HepG2 (cell line): Measurements from ENCODE around the gene LGI4. TPM values are rescaled to one million over a fixed set of nuclear protein-coding genes. Genes with fewer than 3 reads are reported as not detected.
A peak's percentile ranks its signal among the peaks of the same experiment; 100 is the strongest.

Experiments
- ATAC-seq: fragments of 200-7000 bp; cut with Tn5 transposase; 3 replicates; pipeline ENCODE4 v1.9.1; 2020; ENCODE audit warnings: mild to moderate bottlenecking, moderate library complexity
- BruUV-seq: library from RNA; stranded (reverse); fragments of 400-500 nt; replicated peaks from 2 replicates; lab custom pipeline; 2021; lab: Mats Ljungman, UMichigan
- CTCF ChIA-PET: fragments of 300-600 bp; formaldehyde crosslinking; extraction: SDS; loops from one replicate; lab custom pipeline; 2021; ENCODE audit warnings: low total read pairs, inconsistent platforms, low intra/inter-chr PET ratio; lab: Yijun Ruan, JAX
- POLR2A ChIA-PET: fragments of 350-600 bp; sonication (Branson Sonifier 250); formaldehyde crosslinking; loops from one replicate; lab custom pipeline; 2020; ENCODE audit warnings: antibody characterized with exemption, inconsistent platforms; lab: Yijun Ruan, JAX
- DNase-seq: peaks from one replicate; pipeline ENCODE4 v3.0.0-alpha.2; 2015; ENCODE audit warnings: low spot score
- FAIRE-seq: peaks from 3 replicates; lab custom pipeline; 2011; peaks lifted over from hg19 to GRCh38; lab: Jason Lieb, UNC
- H2AFZ ChIP-seq: one replicate; pipeline ENCODE4 v1.6.1; 2011; ENCODE audit warnings: low read length, inconsistent platforms
- H3K27ac ChIP-seq: fragments of 300-600 bp; 3 replicates; pipeline ENCODE4 v1.8.0; 2011; ENCODE audit warnings: mixed run types, mild to moderate bottlenecking, mixed read lengths, low read length, inconsistent platforms; ENCODE audit not compliant: insufficient read depth; ENCODE audit errors: extremely low read length
- H3K27me3 ChIP-seq, 2 experiments: fragments of 200-600 bp in 1 of 2; 2 replicates in 1 of 2; 3 replicates in 1 of 2; pipeline versions ENCODE4 v1.6.0 to v1.8.0; 2011; ENCODE audit warnings: low read length in 2 of 2, mild to moderate bottlenecking in 2 of 2, moderate library complexity in 2 of 2, inconsistent platforms in 1 of 2; ENCODE audit not compliant: insufficient read depth in 2 of 2, control insufficient read depth in 1 of 2
- H3K36me3 ChIP-seq, 2 experiments: fragments of 200-600 bp in 1 of 2; replicated peaks in 1 of 2; 2 replicates in 1 of 2; 3 replicates in 1 of 2; pipeline versions ENCODE4 v1.5.1 to v1.8.0; 2011; ENCODE audit warnings: low read length in 2 of 2, inconsistent platforms in 1 of 2; ENCODE audit not compliant: insufficient read depth in 2 of 2, control insufficient read depth in 1 of 2
- H3K4me1 ChIP-seq: 2 replicates; pipeline ENCODE4 v1.5.1; 2012; ENCODE audit warnings: low read length, inconsistent platforms; ENCODE audit not compliant: insufficient read depth
- H3K4me2 ChIP-seq: 2 replicates; pipeline ENCODE4 v1.6.0; 2011; ENCODE audit warnings: low read depth, low read length, inconsistent platforms
- H3K4me3 ChIP-seq, 3 experiments: fragments of 200-600 bp in 1 of 3; sonication (generic), shearing (Covaris generic) in 1 of 3; replicated peaks in 1 of 3; 2 replicates each; pipeline ENCODE4 v1.5.1; 2011 to 2016; ENCODE audit warnings: low read length in 3 of 3, inconsistent platforms in 2 of 3, low read depth in 2 of 3, mild to moderate bottlenecking in 2 of 3, control low read depth in 1 of 3, mixed read lengths in 1 of 3; ENCODE audit not compliant: insufficient read depth in 1 of 3
- H3K79me2 ChIP-seq: one replicate; pipeline ENCODE4 v1.6.1; 2011; ENCODE audit warnings: low read length, inconsistent platforms; ENCODE audit not compliant: insufficient read depth
- H3K9ac ChIP-seq: 2 replicates; pipeline ENCODE4 v1.6.0; 2011; ENCODE audit warnings: mild to moderate bottlenecking, low read depth, low read length, inconsistent platforms; ENCODE audit not compliant: insufficient read depth
- H3K9me3 ChIP-seq: 2 replicates; pipeline ENCODE4 v1.5.1; 2012; ENCODE audit warnings: mild to moderate bottlenecking, low read length
- H4K20me1 ChIP-seq: 2 replicates; pipeline ENCODE4 v1.6.0; 2011; ENCODE audit warnings: inconsistent platforms, mild to moderate bottlenecking, low read length, moderate library complexity; ENCODE audit not compliant: insufficient read depth
- HNRNPH1 ChIP-seq: fragments of 200-400 bp; formaldehyde crosslinking; optimal IDR thresholded peaks from 2 replicates; pipeline ENCODE3; 2017; ENCODE audit warnings: mild to moderate bottlenecking, low read depth, low read length
- MAFG ChIP-seq: sonication (generic); formaldehyde crosslinking; IDR thresholded peaks from 2 replicates; pipeline ENCODE4 v1.5.1; 2020; ENCODE audit warnings: mild to moderate bottlenecking, missing genetic modification reagents
- MTA1 ChIP-seq: sonication (generic); formaldehyde crosslinking; IDR thresholded peaks from 2 replicates; pipeline ENCODE4 v1.4.0; 2020; ENCODE audit warnings: missing genetic modification reagents, mild to moderate bottlenecking, borderline replicate concordance
- NCOA2 ChIP-seq: sonication (generic); formaldehyde crosslinking; IDR thresholded peaks from 2 replicates; pipeline ENCODE4 v1.8.0; 2022; ENCODE audit warnings: inconsistent platforms
- REXO4 ChIP-seq: sonication (generic); formaldehyde crosslinking; IDR thresholded peaks from 2 replicates; pipeline ENCODE4 v1.8.0; 2022; ENCODE audit warnings: missing genetic modification reagents, mild to moderate bottlenecking, borderline replicate concordance
- RXRA ChIP-seq: sonication (generic); formaldehyde crosslinking; IDR thresholded peaks from 2 replicates; pipeline ENCODE4 v1.5.1; 2020; ENCODE audit warnings: missing genetic modification reagents
- SKI ChIP-seq: fragments of 450-650 bp; IDR thresholded peaks from one replicate; pipeline ENCODE4 v1.6.1; 2018; ENCODE audit warnings: mild to moderate bottlenecking; ENCODE audit not compliant: partially characterized antibody
- TCF7 ChIP-seq: sonication (generic); IDR thresholded peaks from 2 replicates; pipeline ENCODE4 v1.6.1; 2016; ENCODE audit warnings: antibody characterized with exemption, low read depth
- ZKSCAN5 ChIP-seq: sonication (generic); formaldehyde crosslinking; IDR thresholded peaks from 2 replicates; pipeline ENCODE4 v1.5.1; 2020; ENCODE audit warnings: mild to moderate bottlenecking, missing genetic modification reagents
- ZNF350 ChIP-seq: sonication (generic); formaldehyde crosslinking; IDR thresholded peaks from 2 replicates; pipeline ENCODE4 v1.4.0; 2020; ENCODE audit warnings: mild to moderate bottlenecking, low read depth, missing genetic modification reagents, borderline replicate concordance
- ZNF674 ChIP-seq: sonication (generic); formaldehyde crosslinking; IDR thresholded peaks from 2 replicates; pipeline ENCODE4 v1.5.0; 2020; ENCODE audit warnings: low read depth, mild to moderate bottlenecking, missing genetic modification reagents
- ZNF788 ChIP-seq: sonication (generic); formaldehyde crosslinking; IDR thresholded peaks from 2 replicates; pipeline ENCODE4 v1.5.0; 2020; ENCODE audit warnings: mild to moderate bottlenecking, missing genetic modification reagents, borderline replicate concordance
- ZNF792 ChIP-seq: IDR thresholded peaks from 2 replicates; pipeline ENCODE4 v1.6.1; 2016
- WGBS: methylation state at CpG from one replicate; pipeline ENCODE4 v1.1.6; 2017; ENCODE audit warnings: low lambda C conversion rate; 5-methylcytosine and 5-hydroxymethylcytosine counted together
- in situ Hi-C: cut with HindIII; loops from 2 replicates; pipeline ENCODE4 v1.10.0; 2017; ENCODE audit warnings: low pct_unique_long_range_greater_than_20kb; ENCODE audit not compliant: extremely low pct_ligation_motif_present
- intact Hi-C: fragments of 100-400 bp; cut with micrococcal nuclease; formaldehyde crosslinking; loops from one replicate; pipeline ENCODE4 v1.10.0; 2022; ENCODE audit not compliant: unreplicated experiment
- polyA plus RNA-seq, 8 experiments: library from polyadenylated mRNA; depleted of rRNA in 3 of 8; stranded (reverse) in 7 of 8; unstranded in 1 of 8; fragments of >200 nt; fragmentation: Illumina TruSeq in 4 of 8; extraction: Trizol in 4 of 8; gene quantifications; 2 replicates each; pipeline versions ENCODE4 v1.2.1 to v1.2.3, GENCODE V29; 2011 to 2016; ENCODE audit warnings: low read depth in 4 of 8, missing spikeins in 1 of 8, mixed read lengths in 1 of 8; ENCODE audit not compliant: insufficient read depth in 1 of 8
- total RNA-seq, 5 experiments: library from RNA; depleted of rRNA; stranded (reverse); fragments of >200 nt; fragmentation: Illumina TruSeq; extraction: Trizol; gene quantifications; 2 replicates each; pipeline ENCODE4 v1.2.3, GENCODE V29; 2016; ENCODE audit warnings: low read depth in 1 of 5
- TF ChIP-seq, protein P1 (sequence below): sonication (generic); formaldehyde crosslinking; conservative IDR thresholded peaks from 2 replicates; pipeline ENCODE4 v1.4.0; 2020; ENCODE audit warnings: missing genetic modification reagents

Gene LGI4
- total and polyA plus RNA-seq, 2 of the 13 experiments (the other 11 are each of a cell fraction or from before 2014, with no cell fraction given) = 2.8 TPM; not detected in 1

DNA sequence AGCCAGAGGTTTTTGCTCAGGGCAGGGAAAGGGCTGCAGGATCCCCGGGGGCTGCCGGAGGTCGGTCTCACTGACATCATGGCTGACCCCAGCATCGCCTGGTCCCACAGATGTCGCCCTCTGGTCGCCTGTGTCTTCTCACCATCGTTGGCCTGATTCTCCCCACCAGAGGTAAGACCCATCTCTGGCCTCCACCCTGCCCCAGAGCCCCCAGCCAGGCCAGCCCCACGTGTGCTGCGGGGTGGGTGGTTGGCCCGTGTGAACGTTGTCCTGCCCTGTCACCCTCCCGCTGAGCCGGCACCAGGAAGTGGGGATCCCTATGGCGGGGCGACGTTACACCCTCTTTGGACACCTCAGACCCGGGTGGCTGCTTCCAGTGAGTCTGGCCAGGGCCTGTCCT lies 20.6 kb upstream of the LGI4 start:
- Histone ChIP-seq H3K79me2 (no peaks in the 10 kb centered on the region), H4K20me1 (0 out of 2 replicates have a peak, but pooled peaks cover 2% of the 10 kb centered on the region), H3K9me3 (no peaks in the 10 kb centered on the region), H3K4me2 (no peak overlapping the region), H3K36me3 (no peaks in the 10 kb centered on the region), H2AFZ (no peak overlapping the region), H3K27ac (no peak overlapping the region), H3K4me3 (peak overlapping the region in 1 of 3 experiments; percentile 54; a peak in 2 of 6 replicates), H3K4me1 (peaks cover 19% of the 10 kb centered on the region), H3K27me3 (peaks cover 22 to 67% of the 10 kb centered on the region in 2 experiments; a peak in 4 of 5 replicates), H3K9ac (no peak overlapping the region)
- intact Hi-C loops = no loop called here
- POLR2A ChIA-PET = no interaction called here
- no TSS peak for BruUV-seq
- DNase-seq (no peak), FAIRE-seq (no peak), ATAC-seq (no peak)
- WGBS = 0% methylated on average over 3 of the region's 17 CpGs
- no peak for TF ChIP-seq ZNF788
- no peak for TF ChIP-seq REXO4 (CRISPR knock-in tag)
- no peak for TF ChIP-seq TCF7
- TF ChIP-seq RXRA (CRISPR knock-in tag) = no peak
- TF ChIP-seq MTA1 = no peak
- TF ChIP-seq, protein P1, sequence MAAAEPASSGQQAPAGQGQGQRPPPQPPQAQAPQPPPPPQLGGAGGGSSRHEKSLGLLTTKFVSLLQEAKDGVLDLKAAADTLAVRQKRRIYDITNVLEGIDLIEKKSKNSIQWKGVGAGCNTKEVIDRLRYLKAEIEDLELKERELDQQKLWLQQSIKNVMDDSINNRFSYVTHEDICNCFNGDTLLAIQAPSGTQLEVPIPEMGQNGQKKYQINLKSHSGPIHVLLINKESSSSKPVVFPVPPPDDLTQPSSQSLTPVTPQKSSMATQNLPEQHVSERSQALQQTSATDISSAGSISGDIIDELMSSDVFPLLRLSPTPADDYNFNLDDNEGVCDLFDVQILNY (CRISPR knock-in tag) = no peak
- no peak for TF ChIP-seq MAFG (CRISPR knock-in tag)
- TF ChIP-seq ZNF792 (CRISPR knock-in tag) = no peak
- no peak for TF ChIP-seq SKI
- no peak for TF ChIP-seq ZNF350
- no peak for TF ChIP-seq ZNF674 (CRISPR knock-in tag)
- no peak for TF ChIP-seq NCOA2 (CRISPR knock-in tag)
- no peak for TF ChIP-seq ZKSCAN5 (CRISPR knock-in tag)
- TF ChIP-seq HNRNPH1 = no peak
- in situ Hi-C loops = no loop called here
- CTCF ChIA-PET = no interaction called here
